ENCODE measurements around the gene CLP1. TPM values are rescaled to one million over a fixed set of nuclear protein-coding genes. Genes with fewer than 3 reads are reported as not detected.
A peak's percentile ranks its signal among the peaks of the same experiment; 100 is the strongest.

The CLP1 gene
- total RNA-seq, 4 donors from 2014 or later, result 6.3 to 15.1 (median 7.8) TPM

- no peak for TF ChIP-seq POLR2A (IDR thresholded peaks at IDR 0.05)
- TF ChIP-seq EP300 (IDR thresholded peaks at IDR 0.05), result no peak
- no peak for TF ChIP-seq CTCF (IDR thresholded peaks at IDR 0.05)
- no peak for DNase-seq (ENCODE audit: low spot score in 2 of 2)
- Histone ChIP-seq H3K4me1 (peaks cover 0 to 15% (median 2%) of the 10 kb centered on the region in 4 donors), H3K9me3 (no peaks in the 10 kb centered on the region), H3K27ac (no peak overlapping the region), H3K27me3 (no peaks in the 10 kb centered on the region), H3K4me3 (no peak overlapping the region), H3K36me3 (no peaks in the 10 kb centered on the region)
Measured at GRCh38 chr11:57634311-57634710, 23.3 kb upstream of the CLP1 start.

- Histone ChIP-seq H3K27me3 (no peaks in the 10 kb centered on the region), H3K4me1 (peaks cover 0 to 24% (median 10%) of the 10 kb centered on the region in 4 donors), H3K27ac (no peak overlapping the region), H3K4me3 (no peak overlapping the region), H3K36me3 (no peaks in the 10 kb centered on the region), H3K9me3 (no peaks in the 10 kb centered on the region)
- TF ChIP-seq POLR2A (IDR thresholded peaks at IDR 0.05), result no peak
- no peak for TF ChIP-seq EP300 (IDR thresholded peaks at IDR 0.05)
- TF ChIP-seq CTCF (IDR thresholded peaks at IDR 0.05), result no peak
- DNase-seq (ENCODE audit: low spot score in 2 of 2), result no peak
- 84 to 90% methylated on average over 8 of the region's 8 CpGs for WGBS, 2 donors
Measured at GRCh38 chr11:57635246-57635645, 22.3 kb upstream of the CLP1 start.

- DNase-seq (ENCODE audit: low spot score in 2 of 2), result no peak
- WGBS, 2 donors, result 14 to 22% methylated on average over 6 to 18 of the region's 18 CpGs
- H3K4me3 ChIP-seq, result peak overlapping the region; percentile 69 to 90 (median 78)
- TF ChIP-seq EP300 (IDR thresholded peaks at IDR 0.05) (no peak), POLR2A (IDR thresholded peaks at IDR 0.05) (no peak), CTCF (IDR thresholded peaks at IDR 0.05) (no peak)
- H3K27ac ChIP-seq, result peak overlapping the region; percentile 76 to 95 (median 81)
- no peaks in the 10 kb centered on the region for H3K9me3 ChIP-seq
- no peaks in the 10 kb centered on the region for H3K36me3 ChIP-seq
- H3K27me3 ChIP-seq, result no peaks in the 10 kb centered on the region
- peaks cover 0 to 38% (median 17%) of the 10 kb centered on the region in 4 donors for H3K4me1 ChIP-seq
Measured at GRCh38 chr11:57637626-57638004, 19.9 kb upstream of the CLP1 start.

GRCh38 chr11:57638005-57638781, 19.4 kb upstream of the CLP1 start:
- Histone ChIP-seq H3K4me3 (peak overlapping the region; percentile 69 to 90 (median 78)), H3K27me3 (no peaks in the 10 kb centered on the region), H3K27ac (peak overlapping the region; percentile 76 to 95 (median 81)), H3K9me3 (no peaks in the 10 kb centered on the region), H3K36me3 (no peaks in the 10 kb centered on the region), H3K4me1 (peaks cover 0 to 38% (median 17%) of the 10 kb centered on the region in 4 donors)
- TF ChIP-seq CTCF (IDR thresholded peaks at IDR 0.05), result no peak
- no peak for TF ChIP-seq POLR2A (IDR thresholded peaks at IDR 0.05)
- peak in 1 of 2 donors; percentile 61 for TF ChIP-seq EP300 (IDR thresholded peaks at IDR 0.05)
- WGBS, 2 donors, result 1% methylated on average over 47 of the region's 47 CpGs
- no peak for DNase-seq (ENCODE audit: low spot score in 2 of 2)

GRCh38 chr11:57638811-57639320, 18.7 kb upstream of the CLP1 start:
- WGBS, 2 donors, result 1% methylated on average over 19 of the region's 19 CpGs
- peak overlapping the region; percentile 76 to 95 (median 81) for H3K27ac ChIP-seq
- no peak for DNase-seq (ENCODE audit: low spot score in 2 of 2)

More at GRCh38 chr11:57638811-57639320, 18.7 kb upstream of the CLP1 start:
- TF ChIP-seq CTCF (IDR thresholded peaks at IDR 0.05) (no peak), POLR2A (IDR thresholded peaks at IDR 0.05) (no peak), EP300 (IDR thresholded peaks at IDR 0.05) (no peak)
- no peaks in the 10 kb centered on the region for H3K9me3 ChIP-seq
- H3K4me1 ChIP-seq, result peaks cover 0 to 38% (median 17%) of the 10 kb centered on the region in 4 donors
- peak overlapping the region; percentile 69 to 90 (median 78) for H3K4me3 ChIP-seq
- no peaks in the 10 kb centered on the region for H3K36me3 ChIP-seq
- H3K27me3 ChIP-seq, result no peaks in the 10 kb centered on the region

All from tibial nerve (tissue), 4 donors.